CD4-positive, alpha-beta T cell (primary cell): ENCODE results near the gene MTF2. TPM values are rescaled to one million over a fixed set of nuclear protein-coding genes. Genes with fewer than 3 reads are reported as not detected.

Experiments used
- ATAC-seq: fragments of 200-7000 bp; cut with Tn5 transposase; one replicate; pipeline ENCODE4 v1.10.0; 2022; ENCODE audit warnings: mild to moderate bottlenecking; ENCODE audit not compliant: poor library complexity
- CTCF ChIA-PET: fragments of 350-600 bp; sonication (Branson Sonifier 250); formaldehyde crosslinking; loops from one replicate; lab custom pipeline; 2021; ENCODE audit warnings: antibody characterized with exemption, inconsistent platforms; lab: Charles Lee
- POLR2A ChIA-PET: fragments of 350-600 bp; sonication (Branson Sonifier 250); formaldehyde crosslinking; loops from one replicate; lab custom pipeline; 2021; ENCODE audit warnings: antibody characterized with exemption, inconsistent platforms; lab: Charles Lee
- DNase-seq, 14 experiments: peaks; one replicate each; pipeline ENCODE4 v3.0.0-alpha.2; 2013 to 2020; ENCODE audit warnings: mixed read lengths in 2 of 14
- H3K27ac ChIP-seq, 2 donors: one replicate each; pipeline versions ENCODE4 v1.5.1 to v1.7.0; 2013; ENCODE audit warnings: low read length in 2 of 2, low read depth in 1 of 2, mild to moderate bottlenecking in 1 of 2
- H3K27me3 ChIP-seq, 2 experiments: 1 replicate in 1 of 2; 2 replicates in 1 of 2; pipeline versions ENCODE4 v1.6.1 to v1.7.0; 2013; ENCODE audit warnings: low read length in 2 of 2, control low read depth in 1 of 2, mild to moderate bottlenecking in 1 of 2, moderate library complexity in 1 of 2; ENCODE audit not compliant: insufficient read depth in 2 of 2, control insufficient read depth in 1 of 2
- H3K36me3 ChIP-seq: one replicate; pipeline ENCODE4 v1.6.1; 2013; ENCODE audit warnings: low read length, control low read depth; ENCODE audit not compliant: insufficient read depth
- H3K4me1 ChIP-seq: one replicate; pipeline ENCODE4 v1.6.1; 2013; ENCODE audit warnings: low read length, control low read depth; ENCODE audit not compliant: insufficient read depth
- H3K4me3 ChIP-seq: one replicate; pipeline ENCODE4 v1.5.1; 2013; ENCODE audit warnings: mild to moderate bottlenecking, low read length, moderate library complexity
- H3K9me3 ChIP-seq, 2 experiments: 1 replicate in 1 of 2; 2 replicates in 1 of 2; pipeline versions ENCODE4 v1.6.1 to v1.7.0; 2013; ENCODE audit warnings: low read length in 2 of 2, mild to moderate bottlenecking in 2 of 2, control low read depth in 1 of 2, moderate library complexity in 1 of 2; ENCODE audit not compliant: control insufficient read depth in 1 of 2, insufficient read depth in 1 of 2
- H3K27ac Mint-ChIP-seq: one replicate; pipeline ENCODE4 v1.8.0; 2020; ENCODE audit warnings: mixed read lengths
- H3K27me3 Mint-ChIP-seq: one replicate; pipeline ENCODE4 v1.8.0; 2021; ENCODE audit warnings: mixed read lengths
- H3K36me3 Mint-ChIP-seq: one replicate; pipeline ENCODE4 v1.8.0; 2021; ENCODE audit warnings: low read depth, mixed read lengths
- H3K4me1 Mint-ChIP-seq: one replicate; pipeline ENCODE4 v1.8.0; 2021; ENCODE audit warnings: low read depth, mixed read lengths
- H3K4me3 Mint-ChIP-seq: one replicate; pipeline ENCODE4 v1.8.0; 2020; ENCODE audit warnings: mild to moderate bottlenecking, mixed read lengths
- H3K9me3 Mint-ChIP-seq: one replicate; pipeline ENCODE4 v1.8.0; 2020; ENCODE audit warnings: mixed read lengths
- intact Hi-C, 2 experiments: fragments of 100-400 bp; cut with DNase I in 1 of 2; cut with micrococcal nuclease in 1 of 2; formaldehyde crosslinking; loops; one replicate each; pipeline versions ENCODE4 v1.15.1 to v1.9.0; 2023 to 2025; cut with DNase I, micrococcal nuclease
- total RNA-seq, 174 experiments: library from RNA in 2 of 174; stranded (reverse) in 2 of 174; gene quantifications; one replicate each; pipeline ENCODE4 v1.2.3 and lab custom pipeline; 2021 to 2026
- TF ChIP-seq, protein P1 (sequence below): fragments of 200-600 bp; IDR thresholded peaks from one replicate; pipeline ENCODE4 v1.8.0; 2022; ENCODE audit warnings: antibody characterized with exemption, mild to moderate bottlenecking

Gene MTF2
- total RNA-seq, 2 experiments from 2014 or later, result 37.9 to 39.3 TPM

DNA sequence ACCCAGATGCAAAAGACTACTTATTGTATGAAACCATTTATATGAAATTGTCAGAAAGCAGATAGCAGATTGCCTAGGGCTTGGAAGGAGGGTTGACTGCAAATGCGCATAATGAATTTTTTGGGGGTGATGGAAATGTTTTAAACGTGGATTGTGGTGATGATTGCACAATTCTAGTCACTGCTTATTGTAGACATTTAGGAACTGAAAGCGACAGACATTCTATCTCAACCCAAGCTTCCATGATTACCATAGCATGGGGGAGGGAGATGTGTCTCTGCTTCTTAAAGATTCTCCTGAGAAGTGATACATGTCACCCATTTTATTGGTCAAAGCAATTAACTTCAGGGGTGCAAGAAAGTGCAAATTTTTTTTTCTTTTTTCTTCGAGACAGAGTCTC lies 2.8 kb upstream of the MTF2 start:
- no peaks in the 10 kb centered on the region for H3K27me3 Mint-ChIP-seq
- Histone ChIP-seq H3K4me3 (no peak overlapping the region), H3K36me3 (no peaks in the 10 kb centered on the region), H3K9me3 (no peaks in the 10 kb centered on the region), H3K27ac (no peak overlapping the region), H3K27me3 (no peaks in the 10 kb centered on the region), H3K4me1 (peaks cover 8% of the 10 kb centered on the region)
- H3K36me3 Mint-ChIP-seq, result peaks cover 22% of the 10 kb centered on the region
- POLR2A ChIA-PET, result no interaction called here
- peaks cover 34% of the 10 kb centered on the region for H3K4me1 Mint-ChIP-seq
- H3K9me3 Mint-ChIP-seq, result peaks cover 3% of the 10 kb centered on the region
- ATAC-seq, result no peak
- no peak overlapping the region for H3K27ac Mint-ChIP-seq
- no peak for DNase-seq
- CTCF ChIA-PET, result no interaction called here
- TF ChIP-seq, protein P1, sequence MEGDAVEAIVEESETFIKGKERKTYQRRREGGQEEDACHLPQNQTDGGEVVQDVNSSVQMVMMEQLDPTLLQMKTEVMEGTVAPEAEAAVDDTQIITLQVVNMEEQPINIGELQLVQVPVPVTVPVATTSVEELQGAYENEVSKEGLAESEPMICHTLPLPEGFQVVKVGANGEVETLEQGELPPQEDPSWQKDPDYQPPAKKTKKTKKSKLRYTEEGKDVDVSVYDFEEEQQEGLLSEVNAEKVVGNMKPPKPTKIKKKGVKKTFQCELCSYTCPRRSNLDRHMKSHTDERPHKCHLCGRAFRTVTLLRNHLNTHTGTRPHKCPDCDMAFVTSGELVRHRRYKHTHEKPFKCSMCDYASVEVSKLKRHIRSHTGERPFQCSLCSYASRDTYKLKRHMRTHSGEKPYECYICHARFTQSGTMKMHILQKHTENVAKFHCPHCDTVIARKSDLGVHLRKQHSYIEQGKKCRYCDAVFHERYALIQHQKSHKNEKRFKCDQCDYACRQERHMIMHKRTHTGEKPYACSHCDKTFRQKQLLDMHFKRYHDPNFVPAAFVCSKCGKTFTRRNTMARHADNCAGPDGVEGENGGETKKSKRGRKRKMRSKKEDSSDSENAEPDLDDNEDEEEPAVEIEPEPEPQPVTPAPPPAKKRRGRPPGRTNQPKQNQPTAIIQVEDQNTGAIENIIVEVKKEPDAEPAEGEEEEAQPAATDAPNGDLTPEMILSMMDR, result no peak
- intact Hi-C loops, result loop anchor here (5.0 to 10.0 kb wide), 5 partner anchors 34 to 769 kb away; partner anchors contain the start of genes DIPK1A (in 1 of the 2) and DR1 (in 1 of the 2)
- H3K4me3 Mint-ChIP-seq, result peak overlapping the region; percentile 34

DNA sequence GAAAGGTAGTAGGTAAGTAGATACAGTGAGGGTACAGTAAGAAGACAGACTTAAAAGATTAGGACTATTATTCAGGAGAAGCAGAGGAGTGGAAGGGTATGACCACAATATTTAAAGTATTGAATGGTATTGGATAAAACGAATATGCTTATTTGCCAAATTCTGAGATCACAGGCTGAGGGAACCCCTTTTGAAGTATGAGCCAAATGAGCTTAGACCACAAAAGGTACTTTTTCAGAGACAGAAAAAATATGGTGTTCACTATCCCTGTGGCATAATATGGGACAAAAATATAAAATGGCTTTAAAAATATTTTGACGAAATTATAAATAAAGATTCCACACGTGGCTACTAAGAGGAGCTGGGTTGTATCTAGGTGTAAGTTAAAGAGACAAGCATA lies 880 bp upstream of the MTF2 start:
- H3K4me1 Mint-ChIP-seq, result peaks cover 52% of the 10 kb centered on the region

DNA sequence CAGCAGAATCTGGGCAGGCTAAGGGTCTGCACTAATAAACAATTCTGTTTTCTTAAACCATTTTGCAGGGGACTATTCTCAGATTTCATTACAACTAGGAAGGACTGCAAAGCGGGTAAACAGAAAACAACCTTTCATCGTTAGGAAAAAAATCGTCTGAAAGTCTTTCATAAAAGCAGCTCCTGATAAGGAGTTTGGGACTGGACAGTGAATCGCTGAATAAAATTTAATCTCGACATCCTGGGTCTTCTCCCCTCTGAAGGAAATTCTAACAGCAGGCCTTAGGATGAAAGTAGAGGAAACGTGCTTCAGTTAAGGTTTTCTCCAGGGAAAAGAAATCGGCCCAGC lies 471 bp upstream of the MTF2 start:
- peaks cover 3% of the 10 kb centered on the region for H3K36me3 ChIP-seq
- CTCF ChIA-PET, result interaction anchor here (0.8 to 2.3 kb wide), 7 partner anchors 10 to 766 kb away, joined by 3 to 9 read pairs (median 4); partner anchors contain the start of gene RPL5
- intact Hi-C loops, result loop anchor here (2.0 to 10.0 kb wide), 7 partner anchors 36 to 766 kb away; partner anchors contain the start of genes CCDC18 (in 2 of the 2), TMED5 (in 2 of the 2), DIPK1A (in 1 of the 2) and DR1 (in 1 of the 2)

More for the DNA sequence above, 880 bp upstream of the MTF2 start:
- ChIA-PET POLR2A (interaction anchor here (0.6 to 3.9 kb wide), 26 partner anchors 8 to 1194 kb away, joined by 3 to 42 read pairs (median 5); partner anchors contain the start of genes DIPK1A, DNTTIP2, DR1 and RPL5), CTCF (interaction anchor here (0.8 to 2.3 kb wide), 6 partner anchors 9 to 766 kb away, joined by 3 to 7 read pairs (median 4); partner anchors contain the start of gene RPL5)
- H3K4me1 ChIP-seq, result peaks cover 17% of the 10 kb centered on the region
- H3K36me3 Mint-ChIP-seq, result peaks cover 29% of the 10 kb centered on the region
- H3K27ac ChIP-seq, result peak overlapping the region in 1 of 2 donors; percentile 81
- H3K27me3 ChIP-seq, result no peaks in the 10 kb centered on the region
- ATAC-seq (no peak), DNase-seq (peak in 2 of 14 experiments; percentile 37 to 50)
- peak overlapping the region; percentile 86 for H3K4me3 ChIP-seq
- intact Hi-C loops, result loop anchor here (2.0 to 10.0 kb wide), 7 partner anchors 35 to 767 kb away; partner anchors contain the start of genes CCDC18 (in 2 of the 2), TMED5 (in 2 of the 2), DIPK1A (in 1 of the 2) and DR1 (in 1 of the 2)
- H3K9me3 ChIP-seq, result no peaks in the 10 kb centered on the region
- H3K27ac Mint-ChIP-seq, result peak overlapping the region; percentile 96
- H3K36me3 ChIP-seq, result peaks cover 3% of the 10 kb centered on the region
- no peaks in the 10 kb centered on the region for H3K27me3 Mint-ChIP-seq
- TF ChIP-seq, protein P1, result no peak
- no peaks in the 10 kb centered on the region for H3K9me3 Mint-ChIP-seq
- H3K4me3 Mint-ChIP-seq, result peak overlapping the region; percentile 99

More for the DNA sequence above, 471 bp upstream of the MTF2 start:
- Histone ChIP-seq H3K4me3 (peak overlapping the region; percentile 86), H3K9me3 (no peaks in the 10 kb centered on the region), H3K4me1 (peaks cover 17% of the 10 kb centered on the region), H3K27me3 (no peaks in the 10 kb centered on the region), H3K27ac (peak overlapping the region; percentile 81 to 82)
- ATAC-seq, result no peak
- no peak for DNase-seq
- TF ChIP-seq, protein P1, result no peak
- peak overlapping the region; percentile 99 for H3K4me3 Mint-ChIP-seq
- peaks cover 56% of the 10 kb centered on the region for H3K4me1 Mint-ChIP-seq
- no peaks in the 10 kb centered on the region for H3K27me3 Mint-ChIP-seq
- H3K27ac Mint-ChIP-seq, result peak overlapping the region; percentile 96
- H3K36me3 Mint-ChIP-seq, result peaks cover 33% of the 10 kb centered on the region
- POLR2A ChIA-PET, result interaction anchor here (0.6 to 3.9 kb wide), 29 partner anchors 8 to 1194 kb away, joined by 3 to 42 read pairs (median 5); partner anchors contain the start of genes DIPK1A, DNTTIP2, DR1 and RPL5
- H3K9me3 Mint-ChIP-seq, result no peaks in the 10 kb centered on the region
